ENCODE measurements around the gene COCH.

- TF ChIP-seq CTCF (IDR thresholded peaks at IDR 0.05) (no peak), EZH2 (IDR thresholded peaks at IDR 0.05; ENCODE audit: borderline replicate concordance, insufficient read depth, low read depth, low read length, poor library complexity, severe bottlenecking) (no peak)
Observed at GRCh38 chr14:30935445-30935844, 61.1 kb downstream of the COCH start.
